Neural progenitor cell (in vitro differentiated cells): ENCODE measurements around the gene RRP7A. TPM values are rescaled to one million over a fixed set of nuclear protein-coding genes. Genes with fewer than 3 reads are reported as not detected.
"Not testable (repeated sequence)": the region's sequence is repeated elsewhere in the genome, so short reads cannot be mapped to it uniquely, and the experiment has no call there.

Source experiments
- DNase-seq: peaks from one replicate; pipeline ENCODE4 v3.0.0-alpha.2; 2016; ENCODE audit warnings: low spot score
- H2AFZ ChIP-seq: fragments of 200-600 bp; sonication (generic); replicated peaks from 2 replicates; pipeline ENCODE4 v1.6.1; 2016; ENCODE audit warnings: antibody characterized with exemption
- H3F3A ChIP-seq: fragments of 200-600 bp; sonication (generic); 2 replicates; pipeline ENCODE4 v1.6.1; 2016; ENCODE audit warnings: antibody characterized with exemption, low read depth
- H3K27ac ChIP-seq: fragments of 200-600 bp; sonication (generic); 2 replicates; pipeline ENCODE4 v1.5.1; 2016; ENCODE audit warnings: mild to moderate bottlenecking
- H3K27me3 ChIP-seq: fragments of 200-600 bp; sonication (generic); 2 replicates; pipeline ENCODE4 v1.6.1; 2016; ENCODE audit warnings: mild to moderate bottlenecking, moderate library complexity
- H3K36me3 ChIP-seq: fragments of 200-600 bp; sonication (generic); 2 replicates; pipeline ENCODE4 v1.5.1; 2016
- H3K4me1 ChIP-seq: fragments of 200-600 bp; sonication (generic); 2 replicates; pipeline ENCODE4 v1.6.1; 2016; ENCODE audit warnings: mixed run types
- H3K4me2 ChIP-seq: fragments of 200-600 bp; sonication (generic); 2 replicates; pipeline ENCODE4 v1.6.1; 2016
- H3K4me3 ChIP-seq: fragments of 200-600 bp; sonication (generic); 2 replicates; pipeline ENCODE4 v1.5.1; 2016
- H3K79me2 ChIP-seq: fragments of 200-600 bp; sonication (generic); 2 replicates; pipeline ENCODE4 v1.6.1; 2016; ENCODE audit warnings: low read depth
- H3K9ac ChIP-seq: fragments of 200-600 bp; sonication (generic); 2 replicates; pipeline ENCODE4 v1.6.1; 2016
- H3K9me3 ChIP-seq: fragments of 200-600 bp; sonication (generic); 2 replicates; pipeline ENCODE4 v1.5.1; 2016; ENCODE audit warnings: low read depth
- H4K20me1 ChIP-seq: fragments of 200-600 bp; sonication (generic); 2 replicates; pipeline ENCODE4 v1.6.1; 2016; ENCODE audit warnings: low read depth
- H3K27ac Mint-ChIP-seq: 3 replicates; pipeline ENCODE4 v1.8.0; 2021; ENCODE audit warnings: mixed read lengths
- H3K27me3 Mint-ChIP-seq: 2 replicates; pipeline ENCODE4 v1.8.0; 2022; ENCODE audit warnings: low read depth, mild to moderate bottlenecking, inconsistent platforms, moderate library complexity, mixed read lengths; ENCODE audit not compliant: insufficient read depth
- H3K36me3 Mint-ChIP-seq: 3 replicates; pipeline ENCODE4 v1.8.0; 2021; ENCODE audit warnings: mixed read lengths
- H3K4me1 Mint-ChIP-seq: 3 replicates; pipeline ENCODE4 v1.8.0; 2021; ENCODE audit warnings: mixed read lengths
- H3K4me3 Mint-ChIP-seq: 3 replicates; pipeline ENCODE4 v1.8.0; 2021; ENCODE audit warnings: mild to moderate bottlenecking, moderate library complexity, mixed read lengths
- H3K9me3 Mint-ChIP-seq: 3 replicates; pipeline ENCODE4 v1.8.0; 2020; ENCODE audit warnings: mixed read lengths
- CTCF ChIP-seq: fragments of 200-600 bp; sonication (generic); IDR thresholded peaks from 2 replicates; pipeline ENCODE4 v1.5.1; 2017; ENCODE audit warnings: antibody characterized with exemption, mild to moderate bottlenecking
- EZH2 ChIP-seq: fragments of 200-600 bp; sonication (generic); IDR thresholded peaks from 2 replicates; pipeline ENCODE4 v1.6.1; 2017; ENCODE audit warnings: antibody characterized with exemption, mild to moderate bottlenecking, moderate library complexity
- EZH2phosphoT487 ChIP-seq: fragments of 200-600 bp; sonication (generic); IDR thresholded peaks from 2 replicates; pipeline ENCODE4 v1.6.1; 2017; ENCODE audit warnings: antibody characterized with exemption
- total RNA-seq: library from RNA; depleted of rRNA; stranded (reverse); fragments of >200 nt; gene quantifications from 2 replicates; pipeline ENCODE4 v1.2.3, GENCODE V29; 2015; ENCODE audit warnings: low replicate concordance

RRP7A gene
- total RNA-seq, 1 donor from 2014 or later: 15.2 TPM

GRCh38 chr22:42489000-42489399 is 30.6 kb downstream of the RRP7A start:
- no peak overlapping the region for H3K4me3 Mint-ChIP-seq
- no peak overlapping the region for H3K27ac Mint-ChIP-seq
- Histone ChIP-seq H3K27ac (no peak overlapping the region), H4K20me1 (no peaks in the 10 kb centered on the region), H3K4me2 (no peak overlapping the region), H3K27me3 (no peaks in the 10 kb centered on the region), H3K79me2 (no peaks in the 10 kb centered on the region), H3K4me1 (peaks cover 7% of the 10 kb centered on the region), H3K4me3 (no peak overlapping the region), H3K9me3 (no peaks in the 10 kb centered on the region), H3K9ac (no peak overlapping the region), H2AFZ (no peak overlapping the region), H3K36me3 (no peaks in the 10 kb centered on the region), H3F3A (peaks cover 25% of the 10 kb centered on the region)
- no peak for DNase-seq
- H3K9me3 Mint-ChIP-seq: no peaks in the 10 kb centered on the region
- no peak for TF ChIP-seq EZH2phosphoT487
- H3K36me3 Mint-ChIP-seq: no peaks in the 10 kb centered on the region
- H3K4me1 Mint-ChIP-seq: peaks cover 19% of the 10 kb centered on the region
- peaks cover 6% of the 10 kb centered on the region for H3K27me3 Mint-ChIP-seq

GRCh38 chr22:42484506-42484905 is 35.1 kb downstream of the RRP7A start:
- H3K9me3 ChIP-seq: no peaks in the 10 kb centered on the region
- no peak overlapping the region for H2AFZ ChIP-seq

GRCh38 chr22:42483610-42484223 is 35.9 kb downstream of the RRP7A start:
- not testable (repeated sequence) for H3K4me1 ChIP-seq, H3K4me2 ChIP-seq, H3K27ac Mint-ChIP-seq, H3K36me3 Mint-ChIP-seq, H3K9me3 ChIP-seq, H4K20me1 ChIP-seq, H3K9me3 Mint-ChIP-seq, H3K27me3 Mint-ChIP-seq, H3K79me2 ChIP-seq, H3K27me3 ChIP-seq, H3F3A ChIP-seq, H3K27ac ChIP-seq, DNase-seq, H3K4me3 Mint-ChIP-seq, H3K9ac ChIP-seq, H2AFZ ChIP-seq, H3K36me3 ChIP-seq, H3K4me3 ChIP-seq
- peaks cover 11% of the 10 kb centered on the region for H3K4me1 Mint-ChIP-seq

More at GRCh38 chr22:42484506-42484905, 35.1 kb downstream of the RRP7A start:
- Histone ChIP-seq H3K4me3 (no peak overlapping the region), H4K20me1 (no peaks in the 10 kb centered on the region), H3K4me1 (no peaks in the 10 kb centered on the region), H3K36me3 (no peaks in the 10 kb centered on the region), H3K27ac (no peak overlapping the region), H3F3A (peaks cover under 1% of the 10 kb centered on the region), H3K4me2 (no peak overlapping the region), H3K79me2 (no peaks in the 10 kb centered on the region), H3K27me3 (no peaks in the 10 kb centered on the region), H3K9ac (no peak overlapping the region)
- H3K27me3 Mint-ChIP-seq: peaks cover 2% of the 10 kb centered on the region
- no peak overlapping the region for H3K4me3 Mint-ChIP-seq
- no peak for TF ChIP-seq CTCF
- TF ChIP-seq EZH2: no peak
- TF ChIP-seq EZH2phosphoT487: no peak
- no peaks in the 10 kb centered on the region for H3K36me3 Mint-ChIP-seq
- H3K4me1 Mint-ChIP-seq: peaks cover 6% of the 10 kb centered on the region
- no peaks in the 10 kb centered on the region for H3K9me3 Mint-ChIP-seq
- DNase-seq: no peak
- H3K27ac Mint-ChIP-seq: no peak overlapping the region

- no peak overlapping the region for H3K27ac ChIP-seq
- H3K9me3 Mint-ChIP-seq: no peaks in the 10 kb centered on the region
- H3K9ac ChIP-seq: no peak overlapping the region
- no peaks in the 10 kb centered on the region for H3F3A ChIP-seq
- H3K27ac Mint-ChIP-seq: peak overlapping the region; percentile 61
- no peak for DNase-seq
- H3K27me3 ChIP-seq: no peaks in the 10 kb centered on the region
- H3K4me3 Mint-ChIP-seq: no peak overlapping the region
- H3K4me2 ChIP-seq: no peak overlapping the region
- H3K4me1 ChIP-seq: no peaks in the 10 kb centered on the region
- no peak overlapping the region for H3K4me3 ChIP-seq
- no peaks in the 10 kb centered on the region for H3K36me3 Mint-ChIP-seq
- no peaks in the 10 kb centered on the region for H3K79me2 ChIP-seq
- no peak for TF ChIP-seq CTCF
- H4K20me1 ChIP-seq: no peaks in the 10 kb centered on the region
- H3K27me3 Mint-ChIP-seq: peaks cover 8% of the 10 kb centered on the region
- no peaks in the 10 kb centered on the region for H3K9me3 ChIP-seq
- H2AFZ ChIP-seq: no peak overlapping the region
- H3K4me1 Mint-ChIP-seq: peaks cover 21% of the 10 kb centered on the region
- H3K36me3 ChIP-seq: no peaks in the 10 kb centered on the region
Measured at GRCh38 chr22:42475122-42475521, 44.5 kb downstream of the RRP7A start.
